HuH-7.5 (cell line): ENCODE results near the gene MGRN1.
A peak's percentile ranks its signal among the peaks of the same experiment; 100 is the strongest.

Experiments
- DNase-seq: peaks from one replicate; pipeline ENCODE4 v3.0.0; 2011; ENCODE audit warnings: low spot score

Gene MGRN1

DNA sequence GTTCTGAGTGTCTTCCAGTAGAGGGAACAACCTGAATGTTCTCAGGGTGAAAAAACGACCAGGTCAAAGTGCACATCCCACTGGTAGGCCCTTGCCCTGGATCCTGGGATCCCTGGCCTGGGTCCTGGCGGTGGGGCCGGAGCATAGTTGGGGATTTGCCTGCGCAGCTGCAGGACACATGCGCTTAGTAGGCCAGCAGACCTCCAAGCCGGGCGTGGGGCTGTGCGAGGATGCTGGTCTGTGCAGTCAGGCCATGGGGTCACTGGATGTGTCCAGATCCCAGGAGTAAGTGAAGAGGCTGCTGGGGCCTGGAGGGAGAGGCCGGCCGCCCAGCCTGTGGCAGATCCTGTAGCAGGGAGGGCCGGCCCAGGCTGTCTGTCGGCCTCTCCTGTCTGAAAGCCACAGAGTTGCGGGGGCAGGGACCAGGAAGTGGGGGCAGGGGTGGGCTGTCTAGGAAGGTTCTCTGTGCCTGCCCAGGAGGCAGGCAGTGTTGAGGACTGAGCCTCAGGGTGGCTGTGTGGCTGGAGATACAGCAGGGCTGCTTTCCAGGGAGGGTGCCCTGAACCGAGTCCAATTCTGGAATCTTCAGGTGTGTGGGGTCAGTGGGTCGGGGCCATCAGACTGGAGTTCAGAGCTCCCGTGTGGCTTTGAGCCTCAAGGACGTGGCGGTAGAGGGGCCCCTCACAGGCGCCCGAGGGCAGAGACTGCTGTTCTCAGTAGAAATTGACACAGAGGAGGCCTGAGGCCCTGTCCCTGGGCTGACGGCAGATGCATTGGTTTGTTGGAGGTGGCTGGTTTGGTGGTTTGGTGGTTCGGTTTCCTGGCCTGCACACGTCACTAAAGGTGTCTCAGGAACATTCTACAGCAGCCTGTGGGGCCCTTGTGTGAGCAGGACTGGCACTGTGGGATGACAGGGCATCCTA lies 51.5 kb downstream of the MGRN1 start:
- DNase-seq = no peak

DNA sequence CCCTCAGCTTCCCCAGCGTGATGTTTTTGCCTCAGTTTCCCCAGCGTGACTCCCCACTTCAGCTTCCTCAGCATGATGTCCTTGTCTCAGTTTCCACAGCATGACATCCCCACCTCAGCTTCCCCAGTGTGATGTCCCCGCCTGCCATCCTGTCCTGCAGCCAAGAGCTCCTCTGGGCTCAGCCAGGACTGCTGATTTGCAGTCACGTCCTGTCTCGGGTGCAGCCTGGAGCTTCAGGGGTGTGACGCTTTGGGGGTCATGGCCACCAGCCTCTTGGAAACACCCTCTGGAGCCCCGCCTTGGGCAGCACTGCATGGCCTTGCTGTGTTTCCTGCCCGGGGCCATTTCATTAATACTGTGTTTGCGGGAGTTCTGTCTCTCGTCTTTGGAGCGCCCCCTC lies 52.2 kb downstream of the MGRN1 start:
- no peak for DNase-seq

DNA sequence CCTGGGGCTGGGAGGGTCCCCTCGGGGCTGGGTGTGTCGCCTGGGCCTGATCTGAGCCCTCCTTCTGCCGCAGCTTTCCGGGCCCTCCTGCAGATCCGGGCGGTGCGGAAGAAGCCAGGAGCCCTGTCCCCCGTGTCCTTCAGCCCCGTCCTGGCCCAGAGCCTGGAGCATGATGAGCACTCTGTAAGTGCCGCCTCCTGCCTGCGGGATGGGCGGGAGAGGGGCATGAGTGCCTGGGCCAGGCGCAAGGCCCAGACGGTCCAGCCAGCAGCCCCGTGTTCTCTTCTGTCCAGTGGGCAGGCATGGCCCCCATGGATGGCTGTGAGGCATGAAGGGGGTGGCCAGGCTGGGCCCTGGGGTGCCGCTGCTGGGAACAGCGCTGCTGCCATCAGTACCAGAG lies 52.8 kb downstream of the MGRN1 start:
- no peak for DNase-seq

DNA sequence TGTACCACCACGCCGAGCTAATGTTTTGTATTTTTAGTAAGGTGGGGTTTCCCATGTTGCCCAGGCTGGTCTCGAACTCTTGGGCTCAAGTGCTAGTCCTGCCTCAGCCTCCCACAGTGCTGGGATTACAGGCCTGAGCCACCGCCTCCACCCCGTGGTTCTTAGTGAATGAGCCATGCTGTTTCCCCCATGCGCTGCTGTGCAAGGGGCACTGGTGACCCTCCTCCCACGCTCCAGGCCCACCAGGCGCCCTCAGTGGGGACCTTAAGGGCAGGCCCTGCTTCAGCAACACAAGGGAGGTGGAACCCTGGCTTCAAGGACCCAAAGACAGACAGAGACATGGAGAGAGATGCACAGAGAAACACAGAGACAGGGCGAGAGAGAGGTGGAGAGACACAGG lies 53.4 kb downstream of the MGRN1 start:
- no peak for DNase-seq

DNA sequence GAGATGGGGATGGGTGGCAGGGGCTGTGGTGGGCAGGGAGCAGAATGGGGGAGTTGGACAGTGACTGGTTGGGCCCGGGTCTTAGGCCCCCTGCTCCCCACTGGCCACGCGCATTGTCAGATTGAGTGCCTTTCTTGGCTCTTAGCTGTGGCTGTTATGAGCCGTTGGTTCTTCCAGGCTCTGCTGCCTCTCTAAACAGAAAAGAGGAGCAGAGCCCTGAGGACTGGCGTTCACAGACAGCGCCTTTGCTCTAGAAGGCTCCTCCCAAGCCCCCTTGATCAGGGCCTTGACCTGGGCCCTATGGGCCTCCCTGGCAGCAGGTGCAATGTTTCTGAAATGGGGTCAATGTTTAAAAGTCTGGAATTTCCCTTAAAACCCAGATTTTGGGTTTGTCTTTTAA lies 54.0 kb downstream of the MGRN1 start:
- no peak for DNase-seq

DNA sequence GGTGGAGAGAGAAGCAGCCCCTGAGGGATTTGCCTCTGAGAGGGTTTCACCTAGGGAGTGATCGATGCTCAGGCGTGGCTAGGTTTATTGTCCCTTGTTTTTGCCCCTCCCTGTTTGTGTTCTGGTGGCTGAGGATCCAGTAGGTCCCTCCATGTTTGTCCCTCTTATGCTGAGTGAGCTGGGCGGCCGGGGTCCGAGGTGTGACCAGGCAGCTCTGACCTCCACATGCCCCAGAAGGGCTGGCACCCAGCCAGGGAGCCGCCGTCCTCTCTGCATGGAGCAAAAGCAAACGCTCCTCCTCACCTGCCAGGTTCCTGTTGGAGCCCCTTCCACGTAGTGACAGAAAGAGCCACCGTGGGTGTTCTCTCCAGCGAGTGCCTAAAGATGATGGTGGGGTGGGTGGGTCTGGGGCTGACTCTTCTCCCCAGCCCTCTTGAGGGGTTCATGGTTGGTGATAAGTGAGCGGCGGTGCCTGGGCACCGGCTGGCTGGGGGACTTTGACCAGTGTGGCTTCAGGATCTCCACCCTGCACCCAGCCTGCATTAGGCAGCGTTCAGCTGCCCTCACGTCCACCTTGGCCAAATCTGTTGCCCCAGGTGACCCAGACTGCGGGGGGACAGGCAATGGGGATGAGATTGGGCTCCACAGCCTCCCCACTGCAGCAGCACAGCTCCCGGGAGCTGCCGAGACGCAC lies 54.7 kb downstream of the MGRN1 start:
- DNase-seq = no peak

DNA sequence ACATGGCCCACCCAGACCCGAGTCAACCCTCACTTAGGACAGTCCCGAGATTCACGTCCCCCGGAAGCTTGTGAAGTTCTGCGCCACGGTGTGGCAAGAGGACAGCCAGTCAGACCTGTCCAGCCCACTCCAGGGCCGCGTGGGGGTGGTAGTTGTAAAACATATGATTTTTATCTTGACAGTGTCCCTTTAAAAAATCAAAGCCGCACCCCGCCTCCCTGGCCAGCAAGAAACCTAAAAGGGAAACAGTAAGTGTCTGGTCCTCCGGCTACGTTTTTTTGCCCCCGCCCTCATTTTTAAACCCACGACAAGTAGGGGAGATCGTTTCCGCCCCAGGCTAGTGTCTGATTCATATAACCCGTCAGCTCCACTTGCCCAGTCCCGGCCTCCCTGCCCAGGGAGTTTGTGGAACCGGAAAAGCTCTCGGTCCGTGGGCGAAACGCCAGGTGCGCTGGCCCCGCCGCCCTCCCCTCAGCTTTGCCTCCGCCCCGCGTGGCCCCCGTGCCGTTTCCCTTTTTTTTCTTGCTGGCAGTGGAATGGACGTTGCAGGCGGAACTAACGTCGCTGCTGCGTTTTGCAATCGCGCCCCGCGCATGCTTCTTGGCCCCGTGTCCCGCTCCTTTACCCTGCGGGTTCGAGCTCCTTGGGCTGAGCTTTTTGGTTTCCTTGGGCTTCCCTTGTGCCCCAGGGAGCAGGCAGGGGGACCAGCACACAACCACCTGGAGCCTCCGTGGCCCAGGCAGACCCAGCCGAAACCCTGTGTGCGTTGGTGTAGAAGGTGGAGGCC lies 55.4 kb downstream of the MGRN1 start:
- no peak for DNase-seq

DNA sequence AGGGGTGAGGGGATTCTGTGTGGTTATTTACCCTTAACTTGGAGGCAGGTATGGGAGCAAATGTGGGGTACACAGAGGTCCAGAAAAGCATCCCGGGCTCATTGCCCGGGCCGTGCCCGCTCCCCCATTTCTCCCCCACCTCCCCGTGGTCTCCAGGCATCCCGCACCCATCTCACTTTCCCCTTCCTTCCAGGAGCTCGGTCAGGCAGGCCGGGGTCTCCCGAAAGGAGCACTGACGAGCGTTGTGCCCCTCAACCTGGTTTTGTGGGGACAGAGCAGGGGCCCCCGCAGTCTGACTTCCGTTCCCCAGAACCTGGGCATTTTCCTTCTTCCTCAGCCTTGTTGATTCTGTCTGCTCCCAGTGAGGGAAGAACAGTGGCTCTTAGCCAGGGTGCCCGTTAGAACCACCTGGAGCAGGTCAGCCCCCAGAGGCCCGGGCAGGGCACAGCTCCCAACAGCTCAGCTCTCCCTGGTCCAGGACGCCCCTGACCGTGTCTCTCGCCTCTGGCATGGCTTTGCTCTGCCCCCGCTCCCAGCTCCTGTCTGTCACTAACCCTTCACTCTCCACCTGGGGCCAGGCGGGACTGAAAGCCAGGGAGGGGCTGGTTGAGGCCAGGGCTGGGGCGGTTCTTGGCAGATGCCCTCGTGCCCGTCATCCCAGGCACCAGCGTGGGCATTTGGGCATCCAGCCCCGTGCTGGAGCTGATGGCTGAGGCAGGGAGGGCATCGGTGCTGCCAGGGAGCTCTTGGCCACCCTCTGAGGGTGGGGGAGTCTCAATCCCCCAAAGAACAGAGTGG lies 56.2 kb downstream of the MGRN1 start:
- no peak for DNase-seq

DNA sequence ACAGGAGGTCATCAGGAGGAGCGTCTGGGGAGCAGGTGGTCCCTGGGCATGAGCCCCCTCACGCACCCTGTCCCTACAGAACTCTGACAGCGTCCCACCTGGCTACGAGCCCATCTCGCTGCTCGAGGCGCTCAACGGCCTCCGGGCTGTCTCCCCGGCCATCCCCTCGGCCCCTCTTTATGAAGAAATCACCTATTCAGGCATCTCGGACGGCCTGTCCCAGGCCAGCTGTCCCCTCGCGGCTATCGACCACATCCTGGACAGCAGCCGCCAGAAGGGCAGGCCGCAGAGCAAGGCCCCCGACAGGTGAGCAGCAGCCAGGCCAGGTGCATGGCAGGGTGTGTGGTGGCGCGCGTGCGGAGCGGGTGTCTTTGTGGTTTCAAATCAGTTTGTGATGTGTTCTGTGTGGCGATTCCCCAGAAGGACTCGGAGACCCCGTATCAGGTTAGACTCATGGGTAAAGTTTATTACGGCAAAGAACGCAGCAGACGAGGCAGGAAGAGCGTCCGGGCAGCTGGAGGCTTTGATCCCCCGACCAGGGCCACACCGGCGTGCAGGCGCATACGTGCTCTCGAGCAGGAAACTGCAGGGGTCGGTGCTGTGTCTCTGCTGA lies 57.0 kb downstream of the MGRN1 start:
- no peak for DNase-seq

DNA sequence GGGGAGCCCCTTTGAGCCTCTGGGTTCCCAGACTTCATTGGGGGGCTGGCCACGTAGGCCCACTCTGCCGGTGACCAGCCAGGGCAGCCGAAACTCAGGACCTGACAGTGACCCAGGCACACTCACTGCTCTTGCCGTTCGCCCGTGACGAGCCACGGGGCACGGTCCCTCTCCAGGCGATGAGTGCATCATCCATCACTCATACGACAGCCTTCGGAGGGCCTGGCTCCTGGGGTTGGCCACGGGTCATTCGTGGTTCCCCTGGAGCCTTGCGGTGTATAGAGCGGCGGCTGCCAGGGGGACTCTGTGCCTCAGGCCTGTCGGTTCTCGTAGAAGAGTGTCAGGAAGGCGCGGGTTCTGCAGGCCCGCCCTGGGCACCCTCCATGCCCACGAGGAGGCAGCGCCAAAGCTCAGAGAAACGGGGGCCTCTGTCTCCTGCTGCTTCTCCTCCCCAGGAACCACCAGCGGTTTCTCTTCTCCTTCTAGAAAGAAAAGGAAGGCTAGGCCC lies 57.5 kb downstream of the MGRN1 start:
- no peak for DNase-seq

DNA sequence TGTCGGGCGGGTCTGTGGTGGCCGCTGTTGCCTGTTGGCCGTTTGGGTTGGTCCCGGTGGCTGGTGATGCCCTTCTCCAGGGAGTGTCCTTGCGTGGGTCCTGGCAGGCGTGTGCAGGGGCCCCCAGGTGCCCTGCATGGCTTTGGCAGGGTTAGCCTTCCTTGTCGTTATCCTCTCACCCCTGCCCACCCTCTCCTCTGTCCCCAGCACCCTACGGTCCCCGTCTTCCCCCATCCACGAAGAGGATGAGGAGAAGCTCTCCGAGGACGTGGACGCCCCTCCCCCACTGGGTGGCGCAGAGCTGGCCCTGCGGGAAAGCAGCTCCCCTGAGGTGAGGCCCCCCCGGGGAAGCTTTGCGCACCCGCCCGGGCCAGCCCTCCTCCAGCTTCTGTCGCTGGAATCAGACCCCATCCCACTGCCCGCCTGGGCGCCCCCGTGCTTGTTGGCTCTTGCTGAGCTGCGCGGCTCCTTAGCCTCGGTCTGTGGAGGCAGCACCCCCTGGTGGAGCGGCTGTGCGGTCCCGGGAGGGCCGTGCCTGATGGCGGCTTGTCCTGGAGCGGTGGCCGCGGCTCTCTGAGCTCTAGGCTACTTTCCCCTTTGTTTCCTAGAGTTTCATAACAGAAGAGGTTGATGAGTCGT lies 58.1 kb downstream of the MGRN1 start:
- DNase-seq = peak; percentile 47

DNA sequence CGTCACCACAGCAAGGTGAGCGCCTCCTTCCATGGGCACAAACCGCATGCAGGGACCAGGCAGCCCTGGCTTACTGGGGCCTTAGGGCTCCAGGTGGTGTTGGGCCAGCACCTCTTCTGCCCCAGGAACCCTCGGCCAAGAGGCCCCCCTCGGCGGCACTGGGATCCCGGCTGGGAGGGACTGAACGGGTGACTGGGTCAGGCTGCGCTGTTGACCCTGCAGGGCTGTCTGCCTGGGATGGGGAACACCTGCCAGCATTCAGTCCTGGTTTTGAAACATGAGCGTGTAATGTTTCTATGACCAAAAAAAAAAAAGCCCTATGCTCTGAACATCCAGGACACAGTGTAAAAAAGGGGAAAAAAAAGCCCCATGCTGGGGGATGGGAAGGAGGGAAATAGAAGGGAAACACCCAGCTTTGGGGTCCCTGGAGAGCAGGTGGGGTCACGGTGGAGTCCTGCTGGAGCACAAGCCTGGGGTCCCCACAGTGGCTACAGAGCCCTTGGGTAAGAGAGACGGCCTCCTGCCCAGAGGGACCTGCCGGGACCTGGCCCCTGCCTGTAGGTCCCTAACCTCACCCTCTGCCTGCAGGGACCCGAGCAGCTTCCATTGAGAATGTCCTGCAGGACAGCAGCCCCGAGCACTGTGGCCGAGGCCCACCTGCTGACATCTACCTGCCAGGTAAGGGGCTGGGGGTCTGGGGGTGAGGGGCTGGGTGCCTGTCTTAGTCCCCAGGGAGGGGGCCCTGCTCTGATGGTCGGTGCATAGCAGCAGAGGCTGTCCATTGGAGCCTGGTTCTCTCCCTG lies 58.8 kb downstream of the MGRN1 start:
- no peak for DNase-seq

DNA sequence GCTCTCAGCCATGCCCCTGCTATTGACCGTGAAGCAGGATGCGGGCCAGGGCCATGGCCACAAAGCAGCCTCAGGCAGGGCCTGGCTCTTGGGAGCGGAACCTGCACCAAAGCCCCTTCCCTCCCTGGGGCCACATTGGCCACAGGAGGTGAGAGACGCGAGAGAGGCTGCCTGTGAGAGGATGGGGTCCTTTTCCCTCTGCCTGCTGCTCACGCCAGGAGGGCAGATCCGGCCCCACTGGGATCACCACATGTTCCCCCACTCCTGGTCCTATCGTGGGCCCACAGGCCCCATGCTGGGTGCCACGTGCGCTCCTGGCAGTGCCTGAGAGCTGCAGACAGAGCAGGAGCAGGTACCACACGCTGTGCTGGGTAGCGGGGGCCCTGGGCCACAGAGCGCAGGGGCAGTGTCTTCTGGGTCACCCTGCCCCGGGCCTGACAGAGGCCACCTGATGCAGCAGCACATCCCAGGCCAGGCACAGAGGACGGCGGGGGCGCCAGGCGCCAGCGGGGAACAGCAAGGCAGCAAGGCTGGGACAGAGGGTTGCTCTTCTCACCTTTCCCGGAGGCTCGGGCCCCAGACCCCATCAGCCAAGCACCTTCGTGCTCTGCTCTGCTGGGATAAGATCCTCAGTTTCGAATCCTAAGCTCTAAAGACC lies 59.6 kb downstream of the MGRN1 start:
- DNase-seq = no peak

DNA sequence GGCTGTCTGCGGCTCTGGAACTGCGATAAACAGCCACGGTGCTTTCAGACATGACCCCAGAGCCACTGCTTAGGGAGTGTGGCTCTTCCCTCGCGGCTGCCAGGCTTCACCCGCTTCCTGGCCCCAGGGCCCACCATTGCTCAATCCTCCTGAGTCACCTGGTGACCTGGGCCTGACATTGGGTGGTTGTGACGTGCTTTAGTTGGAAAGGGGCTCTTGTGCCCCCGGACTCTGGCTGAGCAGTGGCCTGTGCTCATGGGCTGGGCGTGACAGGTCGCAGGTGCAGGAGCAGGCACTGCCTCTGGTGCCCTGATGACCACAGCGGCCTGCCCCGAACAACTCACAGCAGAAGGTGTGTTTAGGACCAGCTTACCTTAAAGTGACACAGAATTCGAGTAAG lies 60.1 kb downstream of the MGRN1 start:
- DNase-seq = no peak

DNA sequence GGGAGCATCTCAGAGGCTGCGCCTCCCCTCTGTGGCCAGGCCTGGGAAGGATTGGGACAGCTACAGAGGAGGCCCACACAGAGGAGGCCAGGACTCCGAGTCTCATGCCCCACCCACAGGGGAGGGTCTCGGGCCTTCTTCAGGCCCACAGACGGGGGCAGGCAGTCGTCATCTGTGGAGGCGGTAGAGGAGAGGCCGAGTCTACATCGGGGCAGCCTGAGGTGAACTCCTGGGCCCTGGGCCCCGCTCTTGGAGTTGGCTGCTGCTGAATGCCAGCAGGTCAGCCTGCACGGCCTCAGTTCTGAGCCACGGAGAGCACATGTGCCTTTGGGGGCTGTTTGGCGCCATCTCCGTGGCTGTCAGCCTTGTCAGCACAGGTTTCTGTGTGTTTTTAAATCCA lies 60.7 kb downstream of the MGRN1 start:
- DNase-seq = no peak

DNA sequence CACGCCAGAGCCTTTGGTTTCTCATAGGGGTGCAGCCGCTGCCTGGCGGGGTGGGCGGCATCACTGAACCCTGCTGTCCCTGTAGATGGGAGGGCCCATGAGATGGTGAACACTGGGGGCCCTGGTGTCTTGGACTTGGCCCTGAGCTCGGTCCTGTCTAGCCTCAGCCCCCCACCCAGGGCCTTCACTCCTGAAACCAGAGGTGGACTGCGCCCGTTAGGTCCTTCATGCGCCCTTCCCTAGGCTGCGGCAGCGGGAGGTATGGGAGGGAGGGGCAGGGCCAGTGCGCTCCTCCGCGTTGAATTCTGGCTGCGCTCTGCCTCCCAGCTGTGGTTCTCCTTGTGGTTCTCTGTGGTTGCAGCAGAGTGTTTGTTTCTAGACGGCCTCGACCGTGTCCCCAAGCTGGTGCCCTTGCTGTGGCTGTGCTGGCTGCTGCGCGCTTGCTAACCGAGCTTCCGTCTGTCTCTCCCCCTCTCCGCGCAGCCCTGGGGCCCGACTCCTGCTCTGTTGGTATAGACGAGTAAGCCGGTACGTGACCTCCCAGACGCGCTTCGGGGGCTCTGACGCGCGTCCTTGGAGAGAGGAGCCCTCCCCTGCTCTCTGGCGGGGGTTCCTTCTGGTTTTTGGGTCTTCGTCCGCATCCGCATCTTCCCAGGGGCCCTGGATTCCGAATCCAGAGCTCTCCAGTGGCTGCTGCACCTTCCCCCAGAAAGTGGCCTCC lies 61.3 kb downstream of the MGRN1 start:
- DNase-seq = no peak

DNA sequence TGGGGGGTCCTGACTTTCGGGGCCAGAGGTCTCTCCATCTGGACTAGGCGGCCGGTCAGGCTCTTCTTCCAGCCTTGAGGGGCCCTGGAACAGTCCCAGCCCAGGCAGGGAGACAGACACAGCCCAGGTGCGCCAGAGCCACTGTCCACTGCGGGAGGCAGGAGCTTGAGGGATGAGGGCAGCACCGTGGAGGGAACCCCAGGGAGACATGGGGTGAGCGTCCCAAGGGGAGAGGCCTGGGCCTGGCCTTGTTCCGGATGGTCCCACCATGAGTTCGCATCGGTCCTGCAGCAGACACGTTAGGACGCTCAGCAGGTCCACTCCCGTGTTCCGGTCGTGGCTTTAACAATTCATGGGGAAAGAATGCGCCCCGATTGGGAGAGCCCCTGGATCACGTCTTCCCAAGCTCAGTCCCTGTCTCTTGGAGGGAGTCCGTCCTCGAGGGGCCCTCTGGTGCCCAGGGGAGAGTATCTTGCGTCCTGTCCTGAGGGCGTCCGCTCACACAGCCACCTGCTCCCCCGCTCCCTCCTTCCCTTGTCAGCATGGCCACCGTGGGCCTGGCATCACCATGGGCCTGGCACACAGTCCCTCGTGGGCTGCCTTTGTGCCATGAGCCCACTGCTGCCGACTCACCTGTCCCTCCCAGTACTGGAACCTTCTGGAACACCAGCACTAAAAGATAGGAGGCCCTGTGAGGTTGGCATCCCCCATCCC lies 62.0 kb downstream of the MGRN1 start:
- no peak for DNase-seq

DNA sequence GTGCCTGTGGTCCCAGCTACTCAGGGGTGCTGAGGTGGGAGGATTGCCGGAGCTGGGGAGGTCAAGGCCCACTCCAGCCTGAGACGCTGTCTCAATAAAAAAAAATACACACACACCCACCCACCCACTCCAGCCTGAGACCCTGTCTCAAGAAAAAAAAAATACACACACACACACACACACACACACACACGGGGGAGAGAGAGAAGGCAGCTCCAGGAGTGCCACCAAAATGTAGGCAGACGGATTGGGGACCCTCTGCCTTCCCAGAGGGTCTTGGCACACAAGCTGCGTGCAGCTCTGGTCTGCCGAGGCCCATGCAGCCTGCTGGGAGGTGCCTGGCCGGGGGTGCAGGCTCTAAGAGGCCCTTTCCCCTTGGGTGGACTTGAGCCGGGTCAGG lies 62.8 kb downstream of the MGRN1 start:
- DNase-seq = no peak
